IPS DF 4.7 (cell line): Measurements from ENCODE around the gene CLEC2A.
"Not testable (repeated sequence)": the region's sequence is repeated elsewhere in the genome, so short reads cannot be mapped to it uniquely, and the experiment has no call there.

ENCODE experiments used
- DNase-seq: peaks from one replicate; pipeline ENCODE4 v3.0.0-alpha.2; 2013; ENCODE audit warnings: low spot score; ENCODE audit errors: extremely low read depth

The CLEC2A gene

GRCh38 chr12:9932270-9932669 lies at the start of gene CLEC2A:
Gene CLEC2A (minus strand): TSS chr12:9932370. CDS start chr12:9932329, 41 bp downstream.
- no peak for DNase-seq

GRCh38 chr12:9980126-9980525 lies 48.0 kb upstream of the CLEC2A start:
- no peak for DNase-seq

GRCh38 chr12:9977916-9978315 lies 45.7 kb upstream of the CLEC2A start:
- DNase-seq, result no peak

GRCh38 chr12:9976626-9977025 lies 44.5 kb upstream of the CLEC2A start:
- DNase-seq, result not testable (repeated sequence)

- no peak for DNase-seq
Observed at GRCh38 chr12:9975614-9976013, 43.4 kb upstream of the CLEC2A start.

GRCh38 chr12:9974731-9975130 lies 42.6 kb upstream of the CLEC2A start:
- DNase-seq, result not testable (repeated sequence)

GRCh38 chr12:9973949-9974348 lies 41.8 kb upstream of the CLEC2A start:
- DNase-seq, result no peak

GRCh38 chr12:9971181-9971580 lies 39.0 kb upstream of the CLEC2A start, which contains the start of gene CLEC12A:
Gene CLEC12A (plus strand): TSS chr12:9971409. CDS start chr12:9971597, 188 bp downstream.
- DNase-seq, result no peak

- no peak for DNase-seq
Observed at GRCh38 chr12:9969673-9970072, 37.5 kb upstream of the CLEC2A start.

- DNase-seq, result no peak
Observed at GRCh38 chr12:9961901-9962300, 29.7 kb upstream of the CLEC2A start.

- DNase-seq, result no peak
Observed at GRCh38 chr12:9961106-9961505, 28.9 kb upstream of the CLEC2A start.

GRCh38 chr12:9960590-9960989 lies 28.4 kb upstream of the CLEC2A start:
- DNase-seq, result no peak

- no peak for DNase-seq
Observed at GRCh38 chr12:9957834-9958233, 25.7 kb upstream of the CLEC2A start.

GRCh38 chr12:9952954-9953729 lies 21.0 kb upstream of the CLEC2A start:
- DNase-seq, result not testable (repeated sequence)

- no peak for DNase-seq
Observed at GRCh38 chr12:9951026-9951675, 19.0 kb upstream of the CLEC2A start.

- DNase-seq, result no peak
Observed at GRCh38 chr12:9948606-9949296, 16.6 kb upstream of the CLEC2A start.

GRCh38 chr12:9947674-9948073 lies 15.5 kb upstream of the CLEC2A start:
- no peak for DNase-seq

GRCh38 chr12:9944391-9944790 lies 12.2 kb upstream of the CLEC2A start:
- DNase-seq, result no peak

GRCh38 chr12:9943240-9943639 lies 11.1 kb upstream of the CLEC2A start:
- DNase-seq, result no peak

GRCh38 chr12:9941838-9942237 lies 9.7 kb upstream of the CLEC2A start:
- DNase-seq, result no peak

- no peak for DNase-seq
Observed at GRCh38 chr12:9940375-9940774, 8.2 kb upstream of the CLEC2A start.

GRCh38 chr12:9936591-9936990 lies 4.4 kb upstream of the CLEC2A start:
- no peak for DNase-seq
